Measurements from ENCODE around the gene SPOP.
"Not testable (repeated sequence)": the region's sequence is repeated elsewhere in the genome, so short reads cannot be mapped to it uniquely, and the experiment has no call there.

Gene SPOP

GRCh38 chr17:49694847-49695697 lies 17.2 kb upstream of the SPOP start:
- DNase-seq = peak in 1 of 2 experiments; percentile 32

DNA sequence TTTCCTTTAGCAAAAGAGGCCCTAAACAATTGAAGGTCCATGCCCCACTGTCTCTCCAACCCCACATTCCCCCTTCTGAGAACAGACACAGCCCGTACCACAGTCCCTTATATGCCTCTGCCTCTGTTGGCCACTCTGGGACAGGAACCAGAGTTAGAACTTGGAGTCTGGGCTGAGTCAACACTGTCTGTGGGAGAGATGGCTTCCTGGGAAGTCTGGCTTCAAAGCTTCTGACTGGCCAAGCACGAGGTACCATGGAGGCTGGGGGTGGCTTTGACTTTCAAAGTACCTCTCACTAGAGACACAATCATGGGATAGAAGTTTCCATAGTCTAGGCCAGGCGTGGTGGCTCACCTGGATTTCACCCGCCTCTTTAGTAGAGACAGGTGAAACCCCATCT lies 14.9 kb upstream of the SPOP start:
- no peak for DNase-seq

GRCh38 chr17:49691677-49692191 lies 13.8 kb upstream of the SPOP start:
- DNase-seq = no peak

DNA sequence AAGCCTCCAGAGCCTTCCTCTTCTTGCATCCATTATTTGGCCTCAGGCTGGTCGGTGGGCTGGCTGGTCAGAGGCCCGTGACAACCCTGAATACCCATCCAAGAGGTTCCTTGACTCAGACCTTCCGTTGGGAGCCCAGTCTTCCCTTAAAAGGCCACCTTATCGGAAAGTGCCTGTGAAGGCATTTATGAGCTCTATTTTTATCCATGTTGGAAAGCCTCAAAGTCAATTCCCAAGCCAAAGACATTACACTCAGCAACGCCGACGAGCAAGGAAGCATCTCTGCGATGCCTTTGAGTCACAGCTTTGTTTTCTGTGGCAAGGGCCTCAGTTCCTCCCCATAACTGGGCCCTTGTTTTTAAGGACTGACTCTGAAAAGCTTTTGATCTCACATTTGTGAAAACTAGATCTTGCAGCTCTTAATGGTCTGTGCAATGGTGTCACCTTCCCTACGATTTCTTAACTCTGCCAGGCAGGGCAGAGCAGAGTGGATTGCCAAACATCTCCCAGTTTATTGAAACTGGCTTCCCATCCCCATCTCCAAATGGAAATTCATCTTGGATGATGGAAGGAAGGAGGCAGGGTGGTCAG lies 13.3 kb upstream of the SPOP start:
- no peak for DNase-seq

GRCh38 chr17:49690256-49690655 lies 12.4 kb upstream of the SPOP start:
- no peak for DNase-seq

DNA sequence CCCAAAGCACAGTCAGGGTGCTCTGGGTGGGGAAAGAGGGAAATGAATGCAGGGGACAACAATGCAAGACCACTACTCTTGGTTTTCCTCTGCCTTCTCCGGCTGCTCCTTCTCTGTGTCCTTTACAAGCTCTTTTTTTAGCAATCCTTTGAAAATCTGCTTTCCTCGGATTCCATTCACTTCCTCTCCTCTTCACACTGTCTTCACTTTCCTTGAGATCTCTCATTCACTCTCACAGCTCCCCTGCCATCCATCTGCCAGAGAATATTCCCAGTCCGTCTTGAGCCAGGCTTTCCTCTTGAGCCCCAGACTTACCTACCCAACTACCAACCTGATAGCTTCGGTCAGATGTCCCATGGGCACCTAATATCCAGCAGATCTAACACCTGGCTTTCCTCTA lies 11.0 kb upstream of the SPOP start:
- DNase-seq = no peak

GRCh38 chr17:49687878-49688491 lies 10.1 kb upstream of the SPOP start:
- peak in 1 of 2 experiments; percentile 47 for DNase-seq

GRCh38 chr17:49681106-49681979 lies 3.4 kb upstream of the SPOP start:
- DNase-seq = no peak

- DNase-seq = no peak
Observed at GRCh38 chr17:49680314-49680713, 2.4 kb upstream of the SPOP start.

DNA sequence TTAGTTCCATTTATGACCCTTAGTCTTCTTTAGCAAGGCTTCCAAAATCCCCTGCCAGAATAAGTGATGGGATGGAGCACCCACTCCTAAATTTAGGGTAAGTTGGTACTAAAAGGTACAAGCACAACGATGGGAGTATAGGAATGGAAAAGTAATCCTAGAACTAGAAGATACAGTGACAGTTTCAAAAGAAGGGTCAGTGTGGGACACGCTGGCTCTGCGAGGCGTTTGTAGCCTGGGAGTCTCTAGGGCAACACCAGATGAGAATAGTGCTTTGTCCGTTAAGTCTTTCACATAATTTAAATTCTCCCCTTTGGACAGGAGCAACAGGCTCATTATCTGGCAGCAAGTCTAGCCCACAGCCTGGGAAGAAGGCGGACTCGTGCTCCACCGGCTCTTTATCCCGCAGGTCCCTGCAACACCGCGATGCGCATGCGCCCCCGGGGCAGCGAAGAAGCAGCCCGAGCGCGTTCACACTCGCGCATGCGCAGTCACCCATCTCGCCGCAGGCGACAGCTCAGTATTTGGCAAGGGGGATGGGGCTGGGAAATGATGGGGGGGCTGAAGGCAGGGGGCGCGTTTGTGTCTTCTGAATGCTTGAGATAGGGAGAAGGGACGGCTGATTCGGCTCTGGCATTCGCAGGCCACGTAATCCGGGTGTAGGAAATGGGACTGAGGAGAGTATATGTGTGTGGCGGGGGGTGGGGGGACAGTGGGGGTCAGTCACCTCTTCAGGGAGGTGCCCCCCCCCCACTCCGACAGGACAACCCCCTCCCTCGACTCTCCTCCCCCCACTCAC lies 564 bp downstream of the SPOP start:
- DNase-seq = peak; percentile 85 to 87

DNA sequence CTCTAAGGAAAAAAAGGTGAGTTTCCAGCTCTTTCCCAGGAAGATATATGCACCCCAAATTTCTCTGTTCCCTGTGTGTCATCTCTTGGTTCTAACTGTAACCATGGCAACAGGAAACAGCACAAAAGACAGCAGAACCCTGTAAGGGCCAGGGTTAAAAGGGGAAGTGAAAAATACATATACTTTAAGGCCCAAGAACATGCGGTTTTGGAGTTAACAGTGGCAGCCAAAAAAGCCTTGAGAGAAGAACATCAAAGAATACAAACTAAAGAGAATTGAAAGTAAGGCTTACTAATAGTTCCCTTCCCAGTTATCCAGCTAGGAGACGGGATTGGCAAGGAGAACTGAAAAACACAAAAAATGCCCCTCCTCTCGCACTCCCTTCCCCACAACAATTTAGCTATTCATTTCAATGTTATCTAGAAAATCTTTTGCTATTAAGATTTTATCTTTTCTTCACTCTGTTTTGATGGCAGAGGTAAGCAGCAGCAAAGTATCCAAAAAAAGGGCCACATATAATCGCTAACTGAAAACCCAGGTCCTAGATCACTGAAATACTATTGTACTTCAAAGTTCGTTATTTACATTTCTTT lies 1.5 kb downstream of the SPOP start:
- peak in 1 of 2 experiments; percentile 22 for DNase-seq

- DNase-seq = no peak
Observed at GRCh38 chr17:49674507-49674906, 3.4 kb downstream of the SPOP start.

DNA sequence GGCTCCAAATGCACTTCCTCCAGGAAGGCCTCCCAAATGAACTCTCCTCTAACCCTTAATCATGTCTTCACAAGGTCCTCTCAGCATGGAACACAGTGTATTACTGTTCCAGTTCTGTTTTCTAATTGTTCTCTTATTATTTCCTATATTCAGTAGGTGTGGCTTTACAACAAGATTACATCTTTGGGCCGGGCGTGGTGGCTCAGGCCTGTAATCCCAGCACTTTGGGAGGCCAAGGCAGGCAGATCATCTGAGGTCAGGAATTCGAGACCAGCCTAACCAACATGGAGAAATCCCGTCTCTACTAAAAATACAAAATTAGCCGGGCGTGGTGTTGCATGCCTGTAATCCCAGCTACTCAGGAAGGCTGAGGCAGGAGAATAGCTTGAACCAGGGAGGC lies 4.2 kb downstream of the SPOP start:
- not testable (repeated sequence) for DNase-seq

GRCh38 chr17:49670641-49671040 lies 7.3 kb downstream of the SPOP start:
- DNase-seq = no peak

- DNase-seq = no peak
Observed at GRCh38 chr17:49670002-49670401, 7.9 kb downstream of the SPOP start.

DNA sequence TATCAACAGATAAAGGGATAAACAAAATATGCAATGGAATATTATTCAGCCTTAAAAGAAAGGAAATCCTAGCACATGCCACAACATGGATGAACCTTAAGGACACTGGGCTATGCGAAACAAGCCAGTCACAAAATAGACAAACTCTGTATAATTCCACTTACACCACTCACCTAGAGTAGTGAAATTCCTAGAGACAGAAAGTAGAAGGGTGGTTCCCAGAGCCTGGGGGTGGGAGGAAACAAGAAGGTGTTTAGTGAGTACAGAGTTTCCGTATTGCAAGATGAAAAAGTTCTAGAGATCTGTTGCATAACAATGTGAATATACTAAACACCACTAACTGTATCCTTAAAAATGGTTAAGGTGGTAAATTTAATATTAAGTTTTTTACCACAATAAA lies 10.0 kb downstream of the SPOP start:
- no peak for DNase-seq

GRCh38 chr17:49664706-49665211 lies 13.1 kb downstream of the SPOP start:
- DNase-seq = no peak

GRCh38 chr17:49659661-49660382 lies 18.1 kb downstream of the SPOP start:
- DNase-seq = no peak

DNA sequence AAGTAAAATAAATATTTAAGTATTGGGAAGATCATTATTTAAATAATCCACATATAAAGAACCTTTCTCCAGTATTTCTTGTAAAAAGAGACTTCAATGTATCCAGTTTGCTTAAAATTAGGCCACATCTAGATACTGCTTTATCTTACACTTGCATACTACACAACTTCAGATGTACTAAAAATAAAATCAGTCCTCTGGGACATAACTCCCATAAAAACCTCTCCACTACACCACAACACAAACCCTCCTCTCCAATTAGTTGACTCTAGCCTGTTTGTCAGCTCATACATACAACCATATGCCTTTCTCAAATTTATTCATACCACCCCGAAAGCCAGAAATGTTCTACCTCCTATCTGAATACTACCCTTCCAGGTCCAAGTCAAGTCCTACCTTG lies 21.6 kb downstream of the SPOP start:
- DNase-seq = no peak

- no peak for DNase-seq
Observed at GRCh38 chr17:49647256-49647585, 30.7 kb downstream of the SPOP start.

Data from SW 1271 (cell line).